Activated T-cell treated with anti-CD3 and anti-CD28 coated beads, Interleukin-2, amount 50 U/mL, for 72 hours (primary cell): Measurements from ENCODE around the gene COL5A1. TPM values are rescaled to one million over a fixed set of nuclear protein-coding genes. Genes with fewer than 3 reads are reported as not detected.

Experiments
- ATAC-seq, 2 donors: fragments of 150-1000 bp; cut with Tn5 transposase; replicated peaks in 1 of 2; 2 replicates each; pipeline ENCODE4 v1.10.0; 2021; ENCODE audit warnings: moderate library complexity in 2 of 2, mild to moderate bottlenecking in 1 of 2
- DNase-seq, 2 donors: peaks; one replicate each; pipeline ENCODE4 v3.0.0; 2021 to 2022; ENCODE audit warnings: mixed read lengths in 1 of 2
- H3K27ac Mint-ChIP-seq: one replicate; pipeline ENCODE4 v1.8.0; 2022; ENCODE audit warnings: mild to moderate bottlenecking, moderate library complexity, mixed read lengths
- H3K27me3 Mint-ChIP-seq: one replicate; pipeline ENCODE4 v1.8.0; 2022; ENCODE audit warnings: low read depth, mixed read lengths
- H3K36me3 Mint-ChIP-seq, 2 donors: one replicate each; pipeline ENCODE4 v1.8.0; 2022; ENCODE audit warnings: mixed read lengths in 2 of 2, mild to moderate bottlenecking in 1 of 2; ENCODE audit not compliant: insufficient read depth in 2 of 2
- H3K4me1 Mint-ChIP-seq: one replicate; pipeline ENCODE4 v1.8.0; 2022; ENCODE audit warnings: low read depth, mixed read lengths
- H3K4me3 Mint-ChIP-seq, 2 donors: one replicate each; pipeline ENCODE4 v1.8.0; 2022; ENCODE audit warnings: mild to moderate bottlenecking in 2 of 2, mixed read lengths in 2 of 2, moderate library complexity in 2 of 2
- H3K9me3 Mint-ChIP-seq, 2 donors: one replicate each; pipeline ENCODE4 v1.8.0; 2022; ENCODE audit warnings: mixed read lengths in 2 of 2
- total RNA-seq, 2 donors: library from RNA; stranded (reverse); gene quantifications; one replicate each; pipeline ENCODE4 v1.2.3, GENCODE V29; 2022

COL5A1 gene
- total RNA-seq, 2 donors from 2014 or later, result 0.49 TPM; not detected in 1

DNA sequence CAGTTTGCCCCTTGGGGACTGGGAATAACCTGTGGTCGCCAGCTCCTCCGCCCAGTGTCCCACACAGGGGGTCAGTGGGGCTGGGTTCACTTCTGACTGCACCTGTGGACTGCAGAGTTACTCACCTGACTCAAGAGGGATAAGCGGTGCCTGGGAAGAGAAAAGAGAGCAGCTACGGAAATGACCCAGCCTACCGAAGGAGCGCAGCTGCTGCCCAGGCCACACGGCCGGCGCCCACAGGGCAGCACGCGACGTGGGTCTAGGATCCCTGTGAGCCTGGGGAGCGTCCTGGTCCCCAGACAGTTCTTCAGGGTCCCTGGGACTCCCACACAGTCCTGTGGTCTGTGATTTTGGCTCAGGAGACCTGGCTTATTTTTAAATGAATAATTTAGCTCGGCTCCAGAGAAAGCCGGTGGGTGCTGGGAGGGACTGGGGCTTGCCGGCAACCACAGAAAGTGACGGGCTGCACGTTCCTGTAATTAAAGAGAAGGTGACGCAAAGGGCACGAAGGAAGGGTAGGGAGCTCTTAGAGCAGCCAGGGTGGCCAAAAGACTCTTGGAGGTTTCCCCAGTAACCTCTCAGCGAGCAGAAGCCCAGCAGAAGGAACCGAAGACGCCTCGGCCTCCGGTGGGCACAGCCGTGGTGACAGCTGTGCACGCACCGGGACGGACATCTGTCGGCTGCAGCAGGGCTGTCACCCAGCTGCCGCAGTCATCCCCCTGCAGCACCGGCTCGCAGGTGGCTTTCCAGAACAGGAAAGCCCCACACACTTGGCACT, 141.5 kb downstream of the COL5A1 start:
- DNase-seq, result no peak
- no peaks in the 10 kb centered on the region for H3K4me1 Mint-ChIP-seq
- H3K9me3 Mint-ChIP-seq, result no peaks in the 10 kb centered on the region
- ATAC-seq, result no peak
- no peak overlapping the region for H3K4me3 Mint-ChIP-seq
- no peaks in the 10 kb centered on the region for H3K36me3 Mint-ChIP-seq
- peaks cover 5% of the 10 kb centered on the region for H3K27me3 Mint-ChIP-seq
- no peak overlapping the region for H3K27ac Mint-ChIP-seq

GRCh38 chr9:134783699-134784039, 142.1 kb downstream of the COL5A1 start:
- no peaks in the 10 kb centered on the region for H3K9me3 Mint-ChIP-seq
- DNase-seq (no peak), ATAC-seq (no peak)
- H3K36me3 Mint-ChIP-seq, result no peaks in the 10 kb centered on the region
- no peak overlapping the region for H3K27ac Mint-ChIP-seq
- H3K4me1 Mint-ChIP-seq, result no peaks in the 10 kb centered on the region
- peaks cover 7% of the 10 kb centered on the region for H3K27me3 Mint-ChIP-seq
- H3K4me3 Mint-ChIP-seq, result no peak overlapping the region

- DNase-seq, result no peak
- Mint-ChIP-seq H3K9me3 (no peaks in the 10 kb centered on the region), H3K4me3 (no peak overlapping the region), H3K27ac (no peak overlapping the region), H3K27me3 (peaks cover 7% of the 10 kb centered on the region), H3K4me1 (no peaks in the 10 kb centered on the region), H3K36me3 (no peaks in the 10 kb centered on the region)
- no peak for ATAC-seq
Measured at GRCh38 chr9:134784577-134785305, 143.1 kb downstream of the COL5A1 start.

DNA sequence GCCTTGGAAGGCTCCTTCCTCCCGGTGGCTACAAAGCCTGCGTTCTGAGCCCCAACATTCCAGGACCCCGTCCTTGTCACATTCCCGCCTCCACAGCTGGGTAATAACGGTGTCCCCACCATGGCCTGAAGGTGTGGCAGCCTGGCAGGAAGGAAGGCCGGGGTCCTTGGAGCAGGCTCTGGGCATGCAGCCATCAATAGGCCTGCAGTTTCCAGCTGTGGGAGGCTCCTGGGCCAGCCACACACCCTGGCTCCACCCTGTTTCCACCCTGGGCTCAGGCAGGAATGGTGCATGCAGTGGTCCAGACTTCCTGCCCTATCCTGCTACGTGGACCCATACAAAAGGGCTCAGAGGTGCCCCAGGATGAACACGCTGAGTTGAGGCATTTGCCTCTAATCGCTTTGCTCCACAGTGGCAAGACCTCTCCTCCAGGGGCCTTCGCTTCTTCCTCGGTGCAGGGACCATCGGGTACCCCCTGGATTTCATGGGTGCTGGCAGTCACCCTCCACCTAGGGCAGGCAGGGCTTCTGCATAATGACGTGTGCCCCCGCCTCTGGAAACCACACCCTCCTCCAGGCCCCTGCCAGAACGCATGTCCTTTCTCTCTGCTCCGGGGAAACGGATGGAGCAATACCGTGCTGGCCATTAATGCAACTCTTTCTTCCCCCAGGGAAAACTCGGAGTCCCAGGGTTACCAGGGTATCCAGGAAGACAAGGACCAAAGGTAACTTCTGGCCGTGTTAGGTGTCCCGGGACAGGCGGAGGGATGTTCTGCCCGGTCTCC, 143.9 kb downstream of the COL5A1 start:
- H3K4me1 Mint-ChIP-seq, result no peaks in the 10 kb centered on the region
- H3K4me3 Mint-ChIP-seq, result no peak overlapping the region
- no peak for DNase-seq
- no peak for ATAC-seq
- no peaks in the 10 kb centered on the region for H3K9me3 Mint-ChIP-seq
- no peaks in the 10 kb centered on the region for H3K36me3 Mint-ChIP-seq
- H3K27ac Mint-ChIP-seq, result no peak overlapping the region
- H3K27me3 Mint-ChIP-seq, result peaks cover 7% of the 10 kb centered on the region

- no peaks in the 10 kb centered on the region for H3K9me3 Mint-ChIP-seq
- ATAC-seq (no peak), DNase-seq (no peak)
- no peak overlapping the region for H3K27ac Mint-ChIP-seq
- H3K4me3 Mint-ChIP-seq, result no peak overlapping the region
- H3K27me3 Mint-ChIP-seq, result peaks cover 7% of the 10 kb centered on the region
- H3K4me1 Mint-ChIP-seq, result no peaks in the 10 kb centered on the region
- H3K36me3 Mint-ChIP-seq, result no peaks in the 10 kb centered on the region
Measured at GRCh38 chr9:134787601-134788531, 146.3 kb downstream of the COL5A1 start.

DNA sequence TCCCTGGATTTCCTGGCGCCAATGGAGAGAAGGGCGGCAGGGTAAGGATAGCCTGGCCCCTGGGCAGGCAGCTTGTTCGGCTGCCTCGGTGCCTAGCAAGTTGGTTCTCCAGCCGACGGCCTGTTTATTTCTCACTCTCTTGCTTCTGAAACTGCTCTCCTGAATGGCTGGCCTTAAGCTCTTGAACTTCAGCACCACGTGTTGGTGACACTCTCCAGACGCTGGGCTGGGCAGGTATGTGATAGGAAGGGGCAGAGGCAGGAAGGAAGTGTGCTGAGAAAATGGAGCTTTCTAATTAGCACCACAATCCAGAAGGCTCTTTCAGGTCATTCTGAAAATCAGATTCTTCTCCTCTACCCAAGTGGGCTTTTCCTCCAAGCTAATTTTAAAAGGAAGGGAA, 147.6 kb downstream of the COL5A1 start:
- Mint-ChIP-seq H3K36me3 (no peaks in the 10 kb centered on the region), H3K27me3 (peaks cover 7% of the 10 kb centered on the region), H3K4me3 (no peak overlapping the region), H3K27ac (no peak overlapping the region), H3K4me1 (no peaks in the 10 kb centered on the region), H3K9me3 (no peaks in the 10 kb centered on the region)
- ATAC-seq, result no peak
- DNase-seq, result no peak

GRCh38 chr9:134791009-134791408, 149.4 kb downstream of the COL5A1 start:
- Mint-ChIP-seq H3K36me3 (no peaks in the 10 kb centered on the region), H3K27ac (no peak overlapping the region), H3K27me3 (peaks cover 7% of the 10 kb centered on the region), H3K4me1 (no peaks in the 10 kb centered on the region), H3K9me3 (no peaks in the 10 kb centered on the region), H3K4me3 (no peak overlapping the region)
- ATAC-seq (no peak), DNase-seq (no peak)

- no peaks in the 10 kb centered on the region for H3K4me1 Mint-ChIP-seq
- no peak overlapping the region for H3K27ac Mint-ChIP-seq
- no peaks in the 10 kb centered on the region for H3K36me3 Mint-ChIP-seq
- no peak for ATAC-seq
- H3K27me3 Mint-ChIP-seq, result peaks cover 7% of the 10 kb centered on the region
- no peak overlapping the region for H3K4me3 Mint-ChIP-seq
- H3K9me3 Mint-ChIP-seq, result no peaks in the 10 kb centered on the region
- DNase-seq, result no peak
Measured at GRCh38 chr9:134792627-134793026, 151.0 kb downstream of the COL5A1 start.

DNA sequence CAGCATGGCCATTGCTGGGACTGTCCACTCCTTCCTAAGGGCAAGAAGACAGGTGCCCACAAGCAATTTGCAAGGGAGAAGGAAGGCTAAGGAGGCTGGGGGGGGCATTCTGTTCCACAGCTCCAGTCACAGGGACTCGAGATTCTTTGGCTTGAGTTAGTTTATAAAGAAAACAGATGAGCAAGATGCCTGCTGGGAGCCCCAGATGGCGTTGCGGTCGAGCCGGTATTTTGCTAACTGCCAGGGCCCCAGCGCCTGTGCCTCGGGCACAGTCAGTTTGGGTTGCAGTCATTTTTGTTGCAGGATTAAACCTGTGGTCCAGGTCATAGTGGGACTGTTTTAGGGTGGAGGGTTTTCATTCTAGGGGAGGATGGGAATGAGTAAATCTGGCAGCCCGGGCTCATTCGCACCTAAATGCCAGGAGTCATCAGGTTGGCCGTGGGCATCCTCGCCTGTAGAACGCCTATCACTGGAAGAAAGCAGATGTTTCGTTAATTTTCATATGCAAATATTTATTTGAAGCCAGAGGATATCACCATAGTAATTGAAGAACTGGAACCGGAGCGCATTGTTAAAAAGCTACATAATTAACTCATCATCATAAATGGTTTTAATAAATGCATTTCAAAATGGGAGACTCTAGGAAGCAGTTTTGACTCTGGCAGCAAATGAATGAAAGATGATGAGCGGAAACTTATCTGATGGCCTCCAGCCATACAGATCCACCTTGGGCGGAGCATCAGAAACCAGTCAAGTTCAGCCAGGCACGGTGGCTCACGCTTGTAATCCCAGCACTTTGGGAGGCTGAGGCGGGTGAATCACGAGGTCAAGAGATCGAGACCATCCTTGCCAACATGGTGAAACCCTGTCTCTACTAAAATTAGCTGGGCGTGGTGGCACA, 151.9 kb downstream of the COL5A1 start:
- Mint-ChIP-seq H3K36me3 (no peaks in the 10 kb centered on the region), H3K27ac (no peak overlapping the region)
- DNase-seq, result no peak

GRCh38 chr9:134794663-134795370, 153.2 kb downstream of the COL5A1 start:
- ATAC-seq (no peak), DNase-seq (no peak)
- no peaks in the 10 kb centered on the region for H3K4me1 Mint-ChIP-seq
- no peak overlapping the region for H3K4me3 Mint-ChIP-seq
- H3K27me3 Mint-ChIP-seq, result no peaks in the 10 kb centered on the region
- H3K36me3 Mint-ChIP-seq, result no peaks in the 10 kb centered on the region
- no peak overlapping the region for H3K27ac Mint-ChIP-seq
- H3K9me3 Mint-ChIP-seq, result no peaks in the 10 kb centered on the region

More for the DNA sequence above, 151.9 kb downstream of the COL5A1 start:
- Mint-ChIP-seq H3K9me3 (no peaks in the 10 kb centered on the region), H3K4me3 (no peak overlapping the region), H3K4me1 (no peaks in the 10 kb centered on the region), H3K27me3 (no peaks in the 10 kb centered on the region)
- no peak for ATAC-seq

- Mint-ChIP-seq H3K36me3 (no peaks in the 10 kb centered on the region), H3K27ac (no peak overlapping the region), H3K4me3 (no peak overlapping the region), H3K27me3 (no peaks in the 10 kb centered on the region), H3K9me3 (no peaks in the 10 kb centered on the region), H3K4me1 (no peaks in the 10 kb centered on the region)
- ATAC-seq, result no peak
- no peak for DNase-seq
Measured at GRCh38 chr9:134795446-134795845, 153.8 kb downstream of the COL5A1 start.
